ENCODE measurements around the gene TSPOAP1. TPM values are rescaled to one million over a fixed set of nuclear protein-coding genes. Genes with fewer than 3 reads are reported as not detected.

The TSPOAP1 gene
- 10 to 100 TPM; 30.5 to 32.8 TPM for total RNA-seq
- 63.0 to 94.7 reads per million in 2 donors for total RNA-seq

GRCh38 chr17:58328195-58329034 is at the start of gene TSPOAP1:
Gene TSPOAP1 (minus strand): TSS chr17:58328795. CDS start chr17:58327920, 875 bp downstream.
- Mint-ChIP-seq H3K36me3 (ENCODE audit: low read depth) (peaks cover 27% of the 10 kb centered on the region), H3K27me3 (no peaks in the 10 kb centered on the region), H3K27ac (peak within 1 kb of the TSS; percentile 100), H3K4me3 (peak within 1 kb of the TSS; percentile 100), H3K4me1 (peaks cover 58% of the 10 kb centered on the region)
- DNase-seq (peak in 2 of 3 donors; percentile 37 to 56), ATAC-seq (peak; percentile 20)
- no peaks in the 10 kb centered on the region for H3K9me3 ChIP-seq (ENCODE audit: control insufficient read depth, low read length, poor library complexity, severe bottlenecking)

GRCh38 chr17:58377661-58378060 is 49.1 kb upstream of the TSPOAP1 start:
- ATAC-seq (no peak), DNase-seq (no peak)
- H3K4me1 Mint-ChIP-seq: peaks cover 36% of the 10 kb centered on the region
- H3K36me3 Mint-ChIP-seq (ENCODE audit: low read depth): peaks cover 3% of the 10 kb centered on the region
- no peaks in the 10 kb centered on the region for H3K27me3 Mint-ChIP-seq
- no peaks in the 10 kb centered on the region for H3K9me3 ChIP-seq (ENCODE audit: control insufficient read depth, low read length, poor library complexity, severe bottlenecking)
- H3K4me3 Mint-ChIP-seq: no peak overlapping the region
- no peak overlapping the region for H3K27ac Mint-ChIP-seq

GRCh38 chr17:58377093-58377601 is 48.6 kb upstream of the TSPOAP1 start:
- H3K27me3 Mint-ChIP-seq: no peaks in the 10 kb centered on the region
- no peak overlapping the region for H3K4me3 Mint-ChIP-seq
- ATAC-seq (no peak), DNase-seq (no peak)
- H3K4me1 Mint-ChIP-seq: peaks cover 34% of the 10 kb centered on the region
- no peak overlapping the region for H3K27ac Mint-ChIP-seq
- peaks cover 3% of the 10 kb centered on the region for H3K36me3 Mint-ChIP-seq (ENCODE audit: low read depth)
- no peaks in the 10 kb centered on the region for H3K9me3 ChIP-seq (ENCODE audit: control insufficient read depth, low read length, poor library complexity, severe bottlenecking)

GRCh38 chr17:58376472-58377000 is 47.9 kb upstream of the TSPOAP1 start:
- Mint-ChIP-seq H3K36me3 (ENCODE audit: low read depth) (peaks cover 2% of the 10 kb centered on the region), H3K4me3 (no peak overlapping the region), H3K27ac (no peak overlapping the region), H3K27me3 (no peaks in the 10 kb centered on the region), H3K4me1 (peaks cover 28% of the 10 kb centered on the region)
- DNase-seq (no peak), ATAC-seq (no peak)
- no peaks in the 10 kb centered on the region for H3K9me3 ChIP-seq (ENCODE audit: control insufficient read depth, low read length, poor library complexity, severe bottlenecking)

GRCh38 chr17:58375811-58376210 is 47.2 kb upstream of the TSPOAP1 start:
- Mint-ChIP-seq H3K36me3 (ENCODE audit: low read depth) (peaks cover 2% of the 10 kb centered on the region), H3K4me1 (peaks cover 25% of the 10 kb centered on the region), H3K4me3 (no peak overlapping the region), H3K27me3 (no peaks in the 10 kb centered on the region), H3K27ac (no peak overlapping the region)
- no peak for ATAC-seq
- H3K9me3 ChIP-seq (ENCODE audit: control insufficient read depth, low read length, poor library complexity, severe bottlenecking): no peaks in the 10 kb centered on the region
- no peak for DNase-seq

- ATAC-seq: no peak
- Mint-ChIP-seq H3K4me1 (peaks cover 24% of the 10 kb centered on the region), H3K36me3 (ENCODE audit: low read depth) (peaks cover 2% of the 10 kb centered on the region), H3K4me3 (no peak overlapping the region), H3K27me3 (no peaks in the 10 kb centered on the region), H3K27ac (no peak overlapping the region)
- H3K9me3 ChIP-seq (ENCODE audit: control insufficient read depth, low read length, poor library complexity, severe bottlenecking): no peaks in the 10 kb centered on the region
- no peak for DNase-seq
Measured at GRCh38 chr17:58375256-58375655, 46.7 kb upstream of the TSPOAP1 start.

- no peak overlapping the region for H3K27ac Mint-ChIP-seq
- H3K4me3 Mint-ChIP-seq: no peak overlapping the region
- H3K27me3 Mint-ChIP-seq: no peaks in the 10 kb centered on the region
- DNase-seq (no peak), ATAC-seq (no peak)
- peaks cover 2% of the 10 kb centered on the region for H3K36me3 Mint-ChIP-seq (ENCODE audit: low read depth)
- H3K4me1 Mint-ChIP-seq: peaks cover 17% of the 10 kb centered on the region
- H3K9me3 ChIP-seq (ENCODE audit: control insufficient read depth, low read length, poor library complexity, severe bottlenecking): no peaks in the 10 kb centered on the region
Measured at GRCh38 chr17:58373923-58374322, 45.3 kb upstream of the TSPOAP1 start.

GRCh38 chr17:58373003-58373402 is 44.4 kb upstream of the TSPOAP1 start:
- H3K36me3 Mint-ChIP-seq (ENCODE audit: low read depth): peaks cover 2% of the 10 kb centered on the region
- no peak overlapping the region for H3K4me3 Mint-ChIP-seq
- no peak for DNase-seq
- H3K9me3 ChIP-seq (ENCODE audit: control insufficient read depth, low read length, poor library complexity, severe bottlenecking): no peaks in the 10 kb centered on the region
- no peaks in the 10 kb centered on the region for H3K27me3 Mint-ChIP-seq
- ATAC-seq: no peak
- H3K27ac Mint-ChIP-seq: no peak overlapping the region
- H3K4me1 Mint-ChIP-seq: peaks cover 15% of the 10 kb centered on the region

GRCh38 chr17:58371300-58371950 is 42.8 kb upstream of the TSPOAP1 start:
- no peaks in the 10 kb centered on the region for H3K27me3 Mint-ChIP-seq
- peaks cover 2% of the 10 kb centered on the region for H3K36me3 Mint-ChIP-seq (ENCODE audit: low read depth)
- ATAC-seq (no peak), DNase-seq (no peak)
- no peak overlapping the region for H3K4me3 Mint-ChIP-seq
- H3K4me1 Mint-ChIP-seq: peaks cover 11% of the 10 kb centered on the region
- no peak overlapping the region for H3K27ac Mint-ChIP-seq
- no peaks in the 10 kb centered on the region for H3K9me3 ChIP-seq (ENCODE audit: control insufficient read depth, low read length, poor library complexity, severe bottlenecking)

- ATAC-seq (no peak), DNase-seq (no peak)
- peaks cover 11% of the 10 kb centered on the region for H3K4me1 Mint-ChIP-seq
- peaks cover 2% of the 10 kb centered on the region for H3K36me3 Mint-ChIP-seq (ENCODE audit: low read depth)
- no peak overlapping the region for H3K4me3 Mint-ChIP-seq
- H3K27ac Mint-ChIP-seq: no peak overlapping the region
- H3K27me3 Mint-ChIP-seq: no peaks in the 10 kb centered on the region
- H3K9me3 ChIP-seq (ENCODE audit: control insufficient read depth, low read length, poor library complexity, severe bottlenecking): no peaks in the 10 kb centered on the region
Measured at GRCh38 chr17:58370716-58371115, 42.1 kb upstream of the TSPOAP1 start.

GRCh38 chr17:58370309-58370708 is 41.7 kb upstream of the TSPOAP1 start:
- H3K4me3 Mint-ChIP-seq: no peak overlapping the region
- H3K9me3 ChIP-seq (ENCODE audit: control insufficient read depth, low read length, poor library complexity, severe bottlenecking): no peaks in the 10 kb centered on the region
- no peaks in the 10 kb centered on the region for H3K27me3 Mint-ChIP-seq
- H3K36me3 Mint-ChIP-seq (ENCODE audit: low read depth): peaks cover 2% of the 10 kb centered on the region
- peaks cover 9% of the 10 kb centered on the region for H3K4me1 Mint-ChIP-seq
- ATAC-seq: no peak
- no peak for DNase-seq
- no peak overlapping the region for H3K27ac Mint-ChIP-seq

- DNase-seq (no peak), ATAC-seq (no peak)
- Mint-ChIP-seq H3K36me3 (ENCODE audit: low read depth) (no peaks in the 10 kb centered on the region), H3K27ac (no peak overlapping the region), H3K27me3 (no peaks in the 10 kb centered on the region), H3K4me3 (no peak overlapping the region), H3K4me1 (peaks cover 5% of the 10 kb centered on the region)
- no peaks in the 10 kb centered on the region for H3K9me3 ChIP-seq (ENCODE audit: control insufficient read depth, low read length, poor library complexity, severe bottlenecking)
Measured at GRCh38 chr17:58369214-58370031, 40.8 kb upstream of the TSPOAP1 start.

- H3K9me3 ChIP-seq (ENCODE audit: control insufficient read depth, low read length, poor library complexity, severe bottlenecking): no peaks in the 10 kb centered on the region
- DNase-seq (no peak), ATAC-seq (no peak)
- H3K27me3 Mint-ChIP-seq: no peaks in the 10 kb centered on the region
- H3K27ac Mint-ChIP-seq: no peak overlapping the region
- peaks cover 5% of the 10 kb centered on the region for H3K4me1 Mint-ChIP-seq
- no peak overlapping the region for H3K4me3 Mint-ChIP-seq
- H3K36me3 Mint-ChIP-seq (ENCODE audit: low read depth): no peaks in the 10 kb centered on the region
Measured at GRCh38 chr17:58368860-58369213, 40.2 kb upstream of the TSPOAP1 start.
